LHCN-M2 (cell line): ENCODE results near the gene PDIA4. TPM values are rescaled to one million over a fixed set of nuclear protein-coding genes. Genes with fewer than 3 reads are reported as not detected.
A peak's percentile ranks its signal among the peaks of the same experiment; 100 is the strongest.
"Not testable (repeated sequence)": the region's sequence is repeated elsewhere in the genome, so short reads cannot be mapped to it uniquely, and the experiment has no call there.

Experiments
- DNase-seq: peaks from one replicate; pipeline ENCODE4 v3.0.0-alpha.2; 2012; ENCODE audit warnings: low read depth
- polyA plus RNA-seq: library from polyadenylated mRNA; unstranded; fragments of >200 nt; gene quantifications from one replicate; pipeline ENCODE4 v1.2.1, GENCODE V29; 2012; ENCODE audit warnings: missing spikeins
- total RNA-seq: library from RNA; depleted of rRNA; stranded (reverse); fragments of >200 nt; gene quantifications from 2 replicates; pipeline ENCODE4 v1.2.3, GENCODE V29; 2014; rRNA removed

Gene PDIA4
- 304 and 320 TPM in 2 replicates for total RNA-seq
- 138 TPM for polyA plus RNA-seq

- DNase-seq, result peak; percentile 100
Observed at GRCh38 chr7:149028346-149029109, at the start of gene PDIA4. Gene PDIA4 (minus strand): TSS chr7:149028505. CDS start chr7:149028408, 97 bp downstream.

GRCh38 chr7:149077594-149077993 is 49.3 kb upstream of the PDIA4 start:
- DNase-seq, result no peak

- DNase-seq, result no peak
Observed at GRCh38 chr7:149075286-149075685, 47.0 kb upstream of the PDIA4 start.

- DNase-seq, result peak; percentile 18
Observed at GRCh38 chr7:149074116-149074885, 46.0 kb upstream of the PDIA4 start.

GRCh38 chr7:149072438-149072775 is 44.1 kb upstream of the PDIA4 start:
- no peak for DNase-seq

GRCh38 chr7:149071641-149072437 is 43.5 kb upstream of the PDIA4 start:
- no peak for DNase-seq

- DNase-seq, result no peak
Observed at GRCh38 chr7:149071182-149071635, 42.9 kb upstream of the PDIA4 start.

- no peak for DNase-seq
Observed at GRCh38 chr7:149070372-149071125, 42.2 kb upstream of the PDIA4 start.

- no peak for DNase-seq
Observed at GRCh38 chr7:149067869-149068268, 39.6 kb upstream of the PDIA4 start.

GRCh38 chr7:149063476-149063875 is 35.2 kb upstream of the PDIA4 start:
- DNase-seq, result no peak

GRCh38 chr7:149062217-149062899 is 34.1 kb upstream of the PDIA4 start:
- not testable (repeated sequence) for DNase-seq

GRCh38 chr7:149060156-149060555 is 31.9 kb upstream of the PDIA4 start:
- no peak for DNase-seq

GRCh38 chr7:149053885-149054284 is 25.6 kb upstream of the PDIA4 start:
- DNase-seq, result no peak

GRCh38 chr7:149053384-149053783 is 25.1 kb upstream of the PDIA4 start:
- no peak for DNase-seq

- DNase-seq, result no peak
Observed at GRCh38 chr7:149050941-149051340, 22.6 kb upstream of the PDIA4 start.

- no peak for DNase-seq
Observed at GRCh38 chr7:149048805-149049204, 20.5 kb upstream of the PDIA4 start.

- DNase-seq, result no peak
Observed at GRCh38 chr7:149046416-149046815, 18.1 kb upstream of the PDIA4 start.

GRCh38 chr7:149043936-149044335 is 15.6 kb upstream of the PDIA4 start:
- no peak for DNase-seq

GRCh38 chr7:149041350-149041749 is 13.0 kb upstream of the PDIA4 start:
- no peak for DNase-seq

- DNase-seq, result not testable (repeated sequence)
Observed at GRCh38 chr7:149038641-149039040, 10.3 kb upstream of the PDIA4 start.

GRCh38 chr7:149036676-149037075 is 8.4 kb upstream of the PDIA4 start:
- no peak for DNase-seq
